Measurements from ENCODE around the gene STBD1. TPM values are rescaled to one million over a fixed set of nuclear protein-coding genes. Genes with fewer than 3 reads are reported as not detected.
"Not testable (repeated sequence)": the region's sequence is repeated elsewhere in the genome, so short reads cannot be mapped to it uniquely, and the experiment has no call there.

Gene STBD1
- total and polyA plus RNA-seq, 4 donors: 0.94 to 3.2 (median 1.9) TPM

GRCh38 chr4:76272073-76272472, 34.5 kb upstream of the STBD1 start:
- Histone ChIP-seq H3K4me3 (ENCODE audit: low read depth, low read length) (no peak overlapping the region), H3K36me3 (ENCODE audit: control insufficient read depth, insufficient read depth, low read length) (no peaks in the 10 kb centered on the region), H3K27me3 (ENCODE audit: control insufficient read depth, insufficient read depth, low read length) (no peaks in the 10 kb centered on the region), H3K9me3 (ENCODE audit: control insufficient read depth, insufficient read depth, low read length) (no peaks in the 10 kb centered on the region), H3K4me1 (ENCODE audit: control insufficient read depth, insufficient read depth, low read length) (no peaks in the 10 kb centered on the region), H3K27ac (ENCODE audit: low read depth, low read length) (no peak overlapping the region)
- DNase-seq (ENCODE audit: low read depth in 4 of 6, low spot score in 6 of 6): no peak

GRCh38 chr4:76272582-76272981, 34.0 kb upstream of the STBD1 start:
- WGBS (ENCODE audit: insufficient coverage): no CpG with 5 or more reads among the region's 1 CpG

GRCh38 chr4:76272999-76273398, 33.5 kb upstream of the STBD1 start:
- Histone ChIP-seq H3K27me3 (ENCODE audit: control insufficient read depth, insufficient read depth, low read length) (no peaks in the 10 kb centered on the region), H3K36me3 (ENCODE audit: control insufficient read depth, insufficient read depth, low read length) (no peaks in the 10 kb centered on the region), H3K27ac (ENCODE audit: low read depth, low read length) (no peak overlapping the region), H3K4me1 (ENCODE audit: control insufficient read depth, insufficient read depth, low read length) (no peaks in the 10 kb centered on the region), H3K4me3 (ENCODE audit: low read depth, low read length) (no peak overlapping the region), H3K9me3 (ENCODE audit: control insufficient read depth, insufficient read depth, low read length) (no peaks in the 10 kb centered on the region)
- no peak for DNase-seq (ENCODE audit: low read depth in 4 of 6, low spot score in 6 of 6)
- 100% methylated on average over 1 of the region's 5 CpGs for WGBS (ENCODE audit: insufficient coverage)

More at GRCh38 chr4:76272582-76272981, 34.0 kb upstream of the STBD1 start:
- Histone ChIP-seq H3K4me1 (ENCODE audit: control insufficient read depth, insufficient read depth, low read length) (no peaks in the 10 kb centered on the region), H3K27me3 (ENCODE audit: control insufficient read depth, insufficient read depth, low read length) (no peaks in the 10 kb centered on the region), H3K27ac (ENCODE audit: low read depth, low read length) (no peak overlapping the region), H3K4me3 (ENCODE audit: low read depth, low read length) (no peak overlapping the region), H3K9me3 (ENCODE audit: control insufficient read depth, insufficient read depth, low read length) (no peaks in the 10 kb centered on the region), H3K36me3 (ENCODE audit: control insufficient read depth, insufficient read depth, low read length) (no peaks in the 10 kb centered on the region)
- no peak for DNase-seq (ENCODE audit: low read depth in 4 of 6, low spot score in 6 of 6)

- Histone ChIP-seq H3K36me3 (ENCODE audit: control insufficient read depth, insufficient read depth, low read length) (no peaks in the 10 kb centered on the region), H3K9me3 (ENCODE audit: control insufficient read depth, insufficient read depth, low read length) (no peaks in the 10 kb centered on the region), H3K27ac (ENCODE audit: low read depth, low read length) (no peak overlapping the region), H3K4me3 (ENCODE audit: low read depth, low read length) (no peak overlapping the region), H3K27me3 (ENCODE audit: control insufficient read depth, insufficient read depth, low read length) (no peaks in the 10 kb centered on the region), H3K4me1 (ENCODE audit: control insufficient read depth, insufficient read depth, low read length) (no peaks in the 10 kb centered on the region)
- 100% methylated on average over 2 of the region's 3 CpGs for WGBS (ENCODE audit: insufficient coverage)
- no peak for DNase-seq (ENCODE audit: low read depth in 4 of 6, low spot score in 6 of 6)
Measured at GRCh38 chr4:76275486-76276124, 30.9 kb upstream of the STBD1 start.

- Histone ChIP-seq H3K27ac (ENCODE audit: low read depth, low read length) (no peak overlapping the region), H3K36me3 (ENCODE audit: control insufficient read depth, insufficient read depth, low read length) (no peaks in the 10 kb centered on the region), H3K27me3 (ENCODE audit: control insufficient read depth, insufficient read depth, low read length) (no peaks in the 10 kb centered on the region), H3K9me3 (ENCODE audit: control insufficient read depth, insufficient read depth, low read length) (no peaks in the 10 kb centered on the region), H3K4me3 (ENCODE audit: low read depth, low read length) (no peak overlapping the region), H3K4me1 (ENCODE audit: control insufficient read depth, insufficient read depth, low read length) (no peaks in the 10 kb centered on the region)
- 93% methylated on average over 3 of the region's 9 CpGs for WGBS (ENCODE audit: insufficient coverage)
- no peak for DNase-seq (ENCODE audit: low read depth in 4 of 6, low spot score in 6 of 6)
Measured at GRCh38 chr4:76276813-76277212, 29.7 kb upstream of the STBD1 start.

- Histone ChIP-seq H3K9me3 (ENCODE audit: control insufficient read depth, insufficient read depth, low read length) (no peaks in the 10 kb centered on the region), H3K27me3 (ENCODE audit: control insufficient read depth, insufficient read depth, low read length) (no peaks in the 10 kb centered on the region), H3K4me1 (ENCODE audit: control insufficient read depth, insufficient read depth, low read length) (no peaks in the 10 kb centered on the region), H3K4me3 (ENCODE audit: low read depth, low read length) (no peak overlapping the region), H3K36me3 (ENCODE audit: control insufficient read depth, insufficient read depth, low read length) (no peaks in the 10 kb centered on the region), H3K27ac (ENCODE audit: low read depth, low read length) (no peak overlapping the region)
- no peak for DNase-seq (ENCODE audit: low read depth in 4 of 6, low spot score in 6 of 6)
- no CpG with 5 or more reads among the region's 1 CpG for WGBS (ENCODE audit: insufficient coverage)
Measured at GRCh38 chr4:76277667-76278066, 28.9 kb upstream of the STBD1 start.

GRCh38 chr4:76278583-76278982, 27.9 kb upstream of the STBD1 start:
- H3K27ac ChIP-seq (ENCODE audit: low read depth, low read length): no peak overlapping the region
- DNase-seq (ENCODE audit: low read depth in 4 of 6, low spot score in 6 of 6): no peak
- H3K27me3 ChIP-seq (ENCODE audit: control insufficient read depth, insufficient read depth, low read length): no peaks in the 10 kb centered on the region
- no peak overlapping the region for H3K4me3 ChIP-seq (ENCODE audit: low read depth, low read length)
- no peaks in the 10 kb centered on the region for H3K36me3 ChIP-seq (ENCODE audit: control insufficient read depth, insufficient read depth, low read length)
- H3K4me1 ChIP-seq (ENCODE audit: control insufficient read depth, insufficient read depth, low read length): no peaks in the 10 kb centered on the region
- no peaks in the 10 kb centered on the region for H3K9me3 ChIP-seq (ENCODE audit: control insufficient read depth, insufficient read depth, low read length)
- WGBS (ENCODE audit: insufficient coverage): no CpG with 5 or more reads among the region's 1 CpG

- H3K27me3 ChIP-seq (ENCODE audit: control insufficient read depth, insufficient read depth, low read length): no peaks in the 10 kb centered on the region
- no peaks in the 10 kb centered on the region for H3K9me3 ChIP-seq (ENCODE audit: control insufficient read depth, insufficient read depth, low read length)
- no peaks in the 10 kb centered on the region for H3K4me1 ChIP-seq (ENCODE audit: control insufficient read depth, insufficient read depth, low read length)
- H3K27ac ChIP-seq (ENCODE audit: low read depth, low read length): no peak overlapping the region
- no peak overlapping the region for H3K4me3 ChIP-seq (ENCODE audit: low read depth, low read length)
- 100% methylated on average over 2 of the region's 4 CpGs for WGBS (ENCODE audit: insufficient coverage)
- no peak for DNase-seq (ENCODE audit: low read depth in 4 of 6, low spot score in 6 of 6)
- no peaks in the 10 kb centered on the region for H3K36me3 ChIP-seq (ENCODE audit: control insufficient read depth, insufficient read depth, low read length)
Measured at GRCh38 chr4:76279462-76279861, 27.1 kb upstream of the STBD1 start.

GRCh38 chr4:76280488-76281441, 25.8 kb upstream of the STBD1 start:
- no peaks in the 10 kb centered on the region for H3K27me3 ChIP-seq (ENCODE audit: control insufficient read depth, insufficient read depth, low read length)
- 96% methylated on average over 4 of the region's 6 CpGs for WGBS (ENCODE audit: insufficient coverage)
- no peak overlapping the region for H3K27ac ChIP-seq (ENCODE audit: low read depth, low read length)
- no peaks in the 10 kb centered on the region for H3K4me1 ChIP-seq (ENCODE audit: control insufficient read depth, insufficient read depth, low read length)
- no peaks in the 10 kb centered on the region for H3K36me3 ChIP-seq (ENCODE audit: control insufficient read depth, insufficient read depth, low read length)
- DNase-seq (ENCODE audit: low read depth in 4 of 6, low spot score in 6 of 6): no peak
- H3K4me3 ChIP-seq (ENCODE audit: low read depth, low read length): no peak overlapping the region
- peaks cover under 1% of the 10 kb centered on the region for H3K9me3 ChIP-seq (ENCODE audit: control insufficient read depth, insufficient read depth, low read length)

GRCh38 chr4:76281594-76281993, 24.9 kb upstream of the STBD1 start:
- H3K27me3 ChIP-seq (ENCODE audit: control insufficient read depth, insufficient read depth, low read length); H3K4me3 ChIP-seq (ENCODE audit: low read depth, low read length); H3K27ac ChIP-seq (ENCODE audit: low read depth, low read length); H3K4me1 ChIP-seq (ENCODE audit: control insufficient read depth, insufficient read depth, low read length); H3K36me3 ChIP-seq (ENCODE audit: control insufficient read depth, insufficient read depth, low read length); DNase-seq (ENCODE audit: low read depth in 4 of 6, low spot score in 6 of 6); H3K9me3 ChIP-seq (ENCODE audit: control insufficient read depth, insufficient read depth, low read length): not testable (repeated sequence)
- no CpG with 5 or more reads among the region's 6 CpGs for WGBS (ENCODE audit: insufficient coverage)

All from spinal cord (tissue), 10 donors.